T-cell (primary cell): ENCODE results near the gene TSEN34. TPM values are rescaled to one million over a fixed set of nuclear protein-coding genes. Genes with fewer than 3 reads are reported as not detected.

Experiments
- ATAC-seq, 4 experiments: fragments of 200-7000 bp in 3 of 4; fragments of 150-1000 bp in 1 of 4; cut with Tn5 transposase; replicated peaks in 1 of 4; 1 replicate in 3 of 4; 2 replicates in 1 of 4; pipeline ENCODE4 v1.10.0; 2021; ENCODE audit warnings: moderate library complexity in 3 of 4, mild to moderate bottlenecking in 2 of 4, moderate number of reproducible peaks in 1 of 4
- CTCF ChIA-PET, 2 donors: fragments of 300-600 bp; sonication (Branson Sonifier 250); formaldehyde crosslinking; loops; one replicate each; lab custom pipeline; 2022; ENCODE audit warnings: antibody characterized with exemption in 2 of 2; lab: Charles Lee
- POLR2A ChIA-PET, 2 donors: fragments of 300-600 bp; sonication (Branson Sonifier 250); formaldehyde crosslinking; loops; one replicate each; lab custom pipeline; 2022; ENCODE audit warnings: antibody characterized with exemption in 2 of 2; lab: Charles Lee
- DNase-seq, 35 experiments: peaks; one replicate each; pipeline versions ENCODE4 v3.0.0 to v3.0.0-alpha.2; 2013 to 2023
- H3K27ac ChIP-seq: one replicate; pipeline ENCODE4 v1.5.1; 2013; ENCODE audit warnings: low read length
- H3K27me3 ChIP-seq, 2 experiments: replicated peaks in 1 of 2; 1 replicate in 1 of 2; 2 replicates in 1 of 2; pipeline versions ENCODE4 v1.6.1 to v1.7.0; 2013; ENCODE audit warnings: low read length in 1 of 2, mixed read lengths in 1 of 2; ENCODE audit not compliant: control insufficient read depth in 2 of 2, insufficient read depth in 2 of 2; ENCODE audit errors: extremely low read depth in 1 of 2
- H3K36me3 ChIP-seq, 2 donors: 1 replicate in 1 of 2; 2 replicates in 1 of 2; pipeline versions ENCODE4 v1.6.1 to v1.7.0; 2013; ENCODE audit warnings: low read length in 1 of 2; ENCODE audit not compliant: control insufficient read depth in 2 of 2, insufficient read depth in 1 of 2; ENCODE audit errors: extremely low read depth in 1 of 2
- H3K4me1 ChIP-seq, 2 experiments: 1 replicate in 1 of 2; 2 replicates in 1 of 2; pipeline versions ENCODE4 v1.6.1 to v1.7.0; 2013; ENCODE audit warnings: low read length in 2 of 2, mixed read lengths in 1 of 2; ENCODE audit not compliant: insufficient read depth in 2 of 2, control insufficient read depth in 1 of 2; ENCODE audit errors: extremely low read depth in 1 of 2
- H3K4me3 ChIP-seq, 2 donors: 1 replicate in 1 of 2; 2 replicates in 1 of 2; pipeline versions ENCODE4 v1.5.1 to v1.7.0; 2013; ENCODE audit warnings: mild to moderate bottlenecking in 2 of 2, low read length in 1 of 2, moderate library complexity in 1 of 2; ENCODE audit not compliant: control insufficient read depth in 1 of 2; ENCODE audit errors: extremely low read depth in 1 of 2
- H3K9me3 ChIP-seq: 2 replicates; pipeline ENCODE4 v1.7.0; 2013
- H3K27ac Mint-ChIP-seq, 2 donors: one replicate each; pipeline ENCODE4 v1.8.0; 2020 to 2021; ENCODE audit warnings: mild to moderate bottlenecking in 2 of 2, mixed read lengths in 2 of 2
- H3K27me3 Mint-ChIP-seq, 2 donors: one replicate each; pipeline ENCODE4 v1.8.0; 2021 to 2022; ENCODE audit warnings: mixed read lengths in 2 of 2
- H3K36me3 Mint-ChIP-seq: one replicate; pipeline ENCODE4 v1.8.0; 2021; ENCODE audit warnings: mixed read lengths
- H3K4me1 Mint-ChIP-seq, 3 donors: one replicate each; pipeline ENCODE4 v1.8.0; 2020 to 2022; ENCODE audit warnings: mixed read lengths in 3 of 3, mild to moderate bottlenecking in 1 of 3
- H3K4me3 Mint-ChIP-seq, 3 donors: one replicate each; pipeline ENCODE4 v1.8.0; 2020 to 2022; ENCODE audit warnings: mild to moderate bottlenecking in 3 of 3, mixed read lengths in 3 of 3, moderate library complexity in 3 of 3
- H3K9me3 Mint-ChIP-seq, 3 donors: one replicate each; pipeline ENCODE4 v1.8.0; 2020 to 2022; ENCODE audit warnings: mixed read lengths in 3 of 3
- WGBS: methylation state at CpG from one replicate; pipeline ENCODE4 v1.1.5; 2013; ENCODE audit warnings: missing lambda C conversion rate; ENCODE audit not compliant: insufficient coverage; 5-methylcytosine and 5-hydroxymethylcytosine counted together
- total RNA-seq, 35 experiments: library from RNA in 6 of 35; stranded (reverse) in 6 of 35; fragments of 120-200 nt in 1 of 35; gene quantifications; one replicate each; pipeline versions ENCODE4 v1.2.1 to v1.2.4 and lab custom pipeline; 2013 to 2026

TSEN34 gene
- total RNA-seq, 5 donors from 2014 or later (not counting 1 experiment from before 2014, with no cell fraction given), result 9.5 to 28.5 (median 23.5) TPM

DNA sequence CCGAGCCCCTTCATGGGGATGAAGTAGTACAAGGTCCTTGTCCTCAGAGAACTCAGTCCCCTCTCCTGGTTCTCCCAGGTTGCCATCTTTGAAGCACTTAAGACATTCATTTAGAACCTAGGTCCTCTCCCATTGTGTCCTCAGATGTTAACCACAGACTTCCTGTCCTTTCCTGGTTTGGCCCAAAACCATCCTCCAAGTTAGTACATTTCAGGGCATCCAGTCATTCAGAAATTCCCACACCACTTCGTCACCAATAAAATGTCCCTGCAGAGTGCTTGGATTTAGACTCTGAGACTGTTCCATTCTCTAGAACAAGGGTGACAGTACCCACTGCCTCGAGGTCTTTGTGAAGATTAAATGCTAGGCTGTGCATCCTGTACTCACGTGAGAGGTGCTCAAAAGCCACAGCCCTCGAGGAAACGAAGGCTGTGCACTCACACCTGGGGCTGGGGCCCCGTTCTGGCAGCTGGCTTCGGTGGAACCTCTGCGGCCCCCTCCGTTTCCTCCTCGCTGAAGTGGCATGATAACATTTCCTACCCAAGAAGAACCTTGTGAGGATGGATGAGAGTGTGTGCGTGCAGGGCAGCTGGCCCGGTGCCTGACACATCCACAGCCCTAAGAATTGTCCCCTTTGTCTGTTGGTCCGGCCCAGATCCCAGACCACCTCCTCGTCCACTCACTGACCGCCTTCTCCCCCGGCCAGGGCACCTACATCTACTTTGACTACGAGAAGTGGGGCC, 36.3 kb upstream of the TSEN34 start:
- peak overlapping the region; percentile 36 for H3K27ac ChIP-seq
- H3K36me3 ChIP-seq, result peaks cover 28 to 79% of the 10 kb centered on the region in 2 donors
- peaks cover 41 to 67% of the 10 kb centered on the region in 2 experiments for H3K4me1 ChIP-seq
- WGBS, result 29% methylated on average over 6 of the region's 18 CpGs
- ChIA-PET CTCF (no interaction called here), POLR2A (no interaction called here)
- peak overlapping the region in 1 of 2 donors; percentile 35 for H3K4me3 ChIP-seq
- no peaks in the 10 kb centered on the region for H3K27me3 ChIP-seq
- H3K9me3 Mint-ChIP-seq, result no peaks in the 10 kb centered on the region
- H3K4me1 Mint-ChIP-seq, result peaks cover 45 to 53% (median 47%) of the 10 kb centered on the region in 3 donors
- H3K9me3 ChIP-seq, result no peaks in the 10 kb centered on the region
- ATAC-seq, result peak; percentile 2 to 24 (median 10)
- H3K27ac Mint-ChIP-seq, result peak overlapping the region; percentile 50 to 82
- peak in 33 of 35 experiments; percentile 39 to 77 (median 59) for DNase-seq
- peak overlapping the region in 2 of 3 donors; percentile 17 to 60 for H3K4me3 Mint-ChIP-seq
- H3K36me3 Mint-ChIP-seq, result peaks cover 53% of the 10 kb centered on the region
- H3K27me3 Mint-ChIP-seq, result no peaks in the 10 kb centered on the region

- no peaks in the 10 kb centered on the region for H3K9me3 ChIP-seq
- Mint-ChIP-seq H3K4me3 (peak overlapping the region in 1 of 3 donors; percentile 40), H3K36me3 (peaks cover 49% of the 10 kb centered on the region), H3K27me3 (no peaks in the 10 kb centered on the region), H3K9me3 (no peaks in the 10 kb centered on the region), H3K27ac (no peak overlapping the region), H3K4me1 (peaks cover 53 to 63% (median 56%) of the 10 kb centered on the region in 3 donors)
- no peak overlapping the region for H3K4me3 ChIP-seq
- H3K4me1 ChIP-seq, result peaks cover 46 to 75% of the 10 kb centered on the region in 2 experiments
- H3K36me3 ChIP-seq, result peaks cover 21 to 74% of the 10 kb centered on the region in 2 donors
- WGBS, result 70% methylated on average over 2 of the region's 19 CpGs
- ChIA-PET CTCF (interaction anchor here in 1 of 2 donors (0.5 kb wide), 1 partner anchor 9 kb away, joined by 3 read pairs; no protein-coding TSS in a partner anchor), POLR2A (interaction anchor here in 1 of 2 donors (0.5 kb wide), 1 partner anchor 285 kb away, joined by 3 read pairs; no protein-coding TSS in a partner anchor)
- no peak overlapping the region for H3K27ac ChIP-seq
- ATAC-seq (no peak), DNase-seq (no peak)
- H3K27me3 ChIP-seq, result no peaks in the 10 kb centered on the region
These were observed 35.4 kb upstream of the TSEN34 start for GRCh38 chr19:54155694-54156093.

GRCh38 chr19:54156490-54156889, 34.6 kb upstream of the TSEN34 start:
- peak overlapping the region in 1 of 2 donors; percentile 66 for H3K27ac Mint-ChIP-seq
- peak overlapping the region in 1 of 3 donors; percentile 56 for H3K4me3 Mint-ChIP-seq
- H3K4me1 Mint-ChIP-seq, result peaks cover 57 to 68% (median 61%) of the 10 kb centered on the region in 3 donors
- Histone ChIP-seq H3K27ac (no peak overlapping the region), H3K9me3 (no peaks in the 10 kb centered on the region), H3K27me3 (no peaks in the 10 kb centered on the region), H3K4me1 (peaks cover 46 to 79% of the 10 kb centered on the region in 2 experiments), H3K4me3 (no peak overlapping the region), H3K36me3 (peaks cover 19 to 68% of the 10 kb centered on the region in 2 donors)
- WGBS, result 93% methylated on average over 5 of the region's 11 CpGs
- peaks cover 44% of the 10 kb centered on the region for H3K36me3 Mint-ChIP-seq
- ChIA-PET CTCF (interaction anchor here in 1 of 2 donors (1.2 kb wide), 1 partner anchor 20 kb away, joined by 4 read pairs; the partner anchor contains the start of gene CNOT3), POLR2A (no interaction called here)
- DNase-seq (no peak), ATAC-seq (no peak)
- no peaks in the 10 kb centered on the region for H3K27me3 Mint-ChIP-seq
- H3K9me3 Mint-ChIP-seq, result no peaks in the 10 kb centered on the region

GRCh38 chr19:54156953-54157352, 34.2 kb upstream of the TSEN34 start:
- no peak for ATAC-seq
- no peaks in the 10 kb centered on the region for H3K27me3 ChIP-seq
- Mint-ChIP-seq H3K4me3 (peak overlapping the region; percentile 26 to 56 (median 37)), H3K4me1 (peaks cover 59 to 71% (median 64%) of the 10 kb centered on the region in 3 donors), H3K9me3 (no peaks in the 10 kb centered on the region), H3K27ac (peak overlapping the region; percentile 40 to 66), H3K36me3 (peaks cover 40% of the 10 kb centered on the region), H3K27me3 (no peaks in the 10 kb centered on the region)
- H3K4me1 ChIP-seq, result peaks cover 46 to 83% of the 10 kb centered on the region in 2 experiments
- H3K4me3 ChIP-seq, result no peak overlapping the region
- no peak overlapping the region for H3K27ac ChIP-seq
- peaks cover 16 to 63% of the 10 kb centered on the region in 2 donors for H3K36me3 ChIP-seq
- H3K9me3 ChIP-seq, result no peaks in the 10 kb centered on the region
- no peak for DNase-seq
- WGBS, result 96% methylated on average over 3 of the region's 3 CpGs
- ChIA-PET POLR2A (no interaction called here), CTCF (interaction anchor here in 1 of 2 donors (1.2 kb wide), 1 partner anchor 20 kb away, joined by 4 read pairs; the partner anchor contains the start of gene CNOT3)

GRCh38 chr19:54158812-54159351, 32.2 kb upstream of the TSEN34 start:
- peak overlapping the region; percentile 74 for H3K27ac ChIP-seq
- Mint-ChIP-seq H3K27me3 (no peaks in the 10 kb centered on the region), H3K9me3 (no peaks in the 10 kb centered on the region), H3K4me1 (peaks cover 63 to 78% (median 68%) of the 10 kb centered on the region in 3 donors), H3K4me3 (peak overlapping the region; percentile 94 to 100 (median 100)), H3K27ac (peak overlapping the region; percentile 100), H3K36me3 (peaks cover 31% of the 10 kb centered on the region)
- WGBS, result 2% methylated on average over 6 of the region's 19 CpGs
- ChIA-PET POLR2A (interaction anchor here in 1 of 2 donors (1.8 to 2.2 kb wide), 3 partner anchors 22 to 42 kb away, joined by 6 to 16 read pairs (median 9); partner anchors contain the start of genes CNOT3, MBOAT7 and RPS9), CTCF (interaction anchor here (0.8 to 1.8 kb wide), 4 partner anchors 8 to 32 kb away, joined by 3 to 13 read pairs (median 7); partner anchors contain the start of genes CNOT3 (in 1 of the 2) and TSEN34 (in 1 of the 2))
- peaks cover 38 to 86% of the 10 kb centered on the region in 2 experiments for H3K4me1 ChIP-seq
- H3K9me3 ChIP-seq, result no peaks in the 10 kb centered on the region
- peak in 5 of 35 experiments; percentile 16 to 45 (median 18) for DNase-seq
- peaks cover 2 to 46% of the 10 kb centered on the region in 2 donors for H3K36me3 ChIP-seq
- H3K27me3 ChIP-seq, result peaks cover 0 to 6% of the 10 kb centered on the region in 2 experiments
- ATAC-seq, result no peak
- peak overlapping the region; percentile 84 for H3K4me3 ChIP-seq
